ENCODE results near the gene RAG2. TPM values are rescaled to one million over a fixed set of nuclear protein-coding genes. Genes with fewer than 3 reads are reported as not detected.

The RAG2 gene
- total and polyA plus RNA-seq, 10 of the 15 experiments (the other 5 are each of a cell fraction or from before 2014, with no cell fraction given) = not detected

- Histone ChIP-seq H3K4me1 (ENCODE audit: control insufficient read depth, insufficient read depth, low read length) (no peaks in the 10 kb centered on the region), H2AFZ (ENCODE audit: control insufficient read depth, low read depth, low read length) (no peak overlapping the region), H3K79me2 (ENCODE audit: control insufficient read depth, insufficient read depth, low read length) (no peaks in the 10 kb centered on the region), H3K27me3 (replicated peaks in 1 of 2; ENCODE audit: control insufficient read depth in 2 of 2, insufficient read depth in 2 of 2, low read length in 1 of 2) (peaks cover 0 to 3% of the 10 kb centered on the region in 2 experiments; a peak in 1 of 4 replicates), H4K20me1 (ENCODE audit: control insufficient read depth, insufficient read depth) (no peaks in the 10 kb centered on the region), H3K27ac (ENCODE audit: control insufficient read depth, insufficient read depth) (no peak overlapping the region), H3K36me3 (ENCODE audit: control insufficient read depth in 2 of 2, insufficient read depth in 2 of 2, low read length in 1 of 2) (no peaks in the 10 kb centered on the region), H3K4me3 (no peak overlapping the region), H3K9ac (ENCODE audit: control insufficient read depth, insufficient read depth, low read length) (no peak overlapping the region), H3K9me3 (replicated peaks; ENCODE audit: control insufficient read depth, insufficient read depth, low read length) (no peaks in the 10 kb centered on the region), H3K4me2 (ENCODE audit: control insufficient read depth, insufficient read depth) (no peak overlapping the region)
- ChIA-PET SMC1A (ENCODE audit: uncharacterized antibody, unreplicated experiment) (interaction anchor here (0.8 to 1.2 kb wide), 3 partner anchors 9 to 12 kb away, joined by 3 read pairs; no protein-coding TSS in a partner anchor), RAD21 (ENCODE audit: unreplicated experiment) (no interaction called here), CTCF (interaction anchor here (1.0 kb wide), 1 partner anchor 9 kb away, joined by 3 read pairs; no protein-coding TSS in a partner anchor), POLR2A (no interaction called here)
- no TSS peak for BruUV-seq (replicated peaks)
- DNase-seq (ENCODE audit: low read depth, low spot score) = no peak
- 50% methylated on average over 6 of the region's 6 CpGs for WGBS (ENCODE audit: insufficient coverage, insufficient replicate concordance, low lambda C conversion rate, missing lambda C conversion rate)
- in situ Hi-C loops (cut with MboI) = no loop called here
- FAIRE-seq = no peak
- ATAC-seq = no peak
- TF ChIP-seq ZBTB33 (IDR thresholded peaks at IDR 0.05) (no peak), CEBPB (IDR thresholded peaks at IDR 0.05; ENCODE audit: borderline replicate concordance in 1 of 2, low read depth in 2 of 2, low read length in 2 of 2) (no peak), MYB (IDR thresholded peaks at IDR 0.05; ENCODE audit: borderline replicate concordance, low read depth, low read length) (no peak), TCF12 (IDR thresholded peaks at IDR 0.05; ENCODE audit: low read depth, low read length) (no peak), TCF3 (IDR thresholded peaks at IDR 0.05; ENCODE audit: borderline replicate concordance, insufficient read depth, low read depth, low read length) (no peak), SIN3A (IDR thresholded peaks at IDR 0.05; ENCODE audit: low read depth, low read length) (no peak), ZBTB11 (CRISPR knock-in tag; IDR thresholded peaks at IDR 0.05) (no peak), RUNX3 (IDR thresholded peaks at IDR 0.05; ENCODE audit: low read length) (no peak), BMI1 (IDR thresholded peaks at IDR 0.05; ENCODE audit: borderline replicate concordance) (no peak)
- intact Hi-C loops (cut with micrococcal nuclease; ENCODE audit: unreplicated experiment) = no loop called here
Observed at GRCh38 chr11:36617543-36618362, 19.7 kb upstream of the RAG2 start.
